ENCODE results near the gene TAC3.
"Not testable (repeated sequence)": the region's sequence is repeated elsewhere in the genome, so short reads cannot be mapped to it uniquely, and the experiment has no call there.

The TAC3 gene

GRCh38 chr12:57016348-57016747 is at the start of gene TAC3:
Gene TAC3 (minus strand): TSS chr12:57016529. CDS start chr12:57015797, 732 bp downstream.
- DNase-seq (ENCODE audit: insufficient read length, low spot score) (no peak), FAIRE-seq (no peak)

- FAIRE-seq, result no peak
Measured at GRCh38 chr12:57063991-57064685, 47.8 kb upstream of the TAC3 start.

GRCh38 chr12:57058454-57058853 is 42.1 kb upstream of the TAC3 start:
- no peak for DNase-seq (ENCODE audit: insufficient read length, low spot score)
- FAIRE-seq, result no peak

More at GRCh38 chr12:57063991-57064685, 47.8 kb upstream of the TAC3 start:
- DNase-seq (ENCODE audit: insufficient read length, low spot score), result no peak

GRCh38 chr12:57057067-57057751 is 40.9 kb upstream of the TAC3 start:
- no peak for FAIRE-seq
- DNase-seq (ENCODE audit: insufficient read length, low spot score), result no peak

- no peak for FAIRE-seq
- no peak for DNase-seq (ENCODE audit: insufficient read length, low spot score)
Measured at GRCh38 chr12:57055824-57056223, 39.5 kb upstream of the TAC3 start.

- FAIRE-seq; DNase-seq (ENCODE audit: insufficient read length, low spot score): not testable (repeated sequence)
Measured at GRCh38 chr12:57053901-57054300, 37.6 kb upstream of the TAC3 start.

GRCh38 chr12:57053146-57053545 is 36.8 kb upstream of the TAC3 start:
- not testable (repeated sequence) for FAIRE-seq; DNase-seq (ENCODE audit: insufficient read length, low spot score)

- no peak for DNase-seq (ENCODE audit: insufficient read length, low spot score)
- FAIRE-seq, result no peak
Measured at GRCh38 chr12:57051011-57051410, 34.7 kb upstream of the TAC3 start.

- FAIRE-seq, result no peak
- DNase-seq (ENCODE audit: insufficient read length, low spot score), result peak; percentile 31
Measured at GRCh38 chr12:57049890-57050289, 33.6 kb upstream of the TAC3 start, which contains the start of gene MYO1A. Gene MYO1A (minus strand): TSS chr12:57050129. CDS start chr12:57048323, 1,806 bp downstream.

GRCh38 chr12:57049119-57049446 is 32.8 kb upstream of the TAC3 start:
- DNase-seq (ENCODE audit: insufficient read length, low spot score), result no peak
- no peak for FAIRE-seq

GRCh38 chr12:57048423-57049118 is 32.2 kb upstream of the TAC3 start:
- FAIRE-seq, result peak; percentile 66

GRCh38 chr12:57047981-57048380 is 31.7 kb upstream of the TAC3 start:
- FAIRE-seq, result peak; percentile 38

More at GRCh38 chr12:57048423-57049118, 32.2 kb upstream of the TAC3 start:
- DNase-seq (ENCODE audit: insufficient read length, low spot score), result no peak

GRCh38 chr12:57046947-57047890 is 30.9 kb upstream of the TAC3 start:
- FAIRE-seq (no peak), DNase-seq (ENCODE audit: insufficient read length, low spot score) (no peak)

More at GRCh38 chr12:57047981-57048380, 31.7 kb upstream of the TAC3 start:
- peak; percentile 71 for DNase-seq (ENCODE audit: insufficient read length, low spot score)

- peak; percentile 26 for FAIRE-seq
Measured at GRCh38 chr12:57046086-57046791, 29.9 kb upstream of the TAC3 start.

GRCh38 chr12:57044889-57045288 is 28.6 kb upstream of the TAC3 start:
- DNase-seq (ENCODE audit: insufficient read length, low spot score) (no peak), FAIRE-seq (no peak)

More at GRCh38 chr12:57046086-57046791, 29.9 kb upstream of the TAC3 start:
- no peak for DNase-seq (ENCODE audit: insufficient read length, low spot score)

- FAIRE-seq, result no peak
- DNase-seq (ENCODE audit: insufficient read length, low spot score), result no peak
Measured at GRCh38 chr12:57044468-57044867, 28.1 kb upstream of the TAC3 start.

GRCh38 chr12:57042695-57043094 is 26.4 kb upstream of the TAC3 start:
- FAIRE-seq (no peak), DNase-seq (ENCODE audit: insufficient read length, low spot score) (no peak)

- no peak for FAIRE-seq
- no peak for DNase-seq (ENCODE audit: insufficient read length, low spot score)
Measured at GRCh38 chr12:57040750-57041149, 24.4 kb upstream of the TAC3 start.

GRCh38 chr12:57040211-57040610 is 23.9 kb upstream of the TAC3 start:
- no peak for DNase-seq (ENCODE audit: insufficient read length, low spot score)
- FAIRE-seq, result no peak
